Activated CD8-positive, alpha-beta memory T cell treated with anti-CD3 and anti-CD28 coated beads for 4 hours (primary cell): Measurements from ENCODE around the gene CPVL.

Experiments used
- DNase-seq, 2 donors: peaks; one replicate each; pipeline ENCODE4 v3.0.0-alpha.2; 2020; ENCODE audit warnings: low read depth in 2 of 2

Gene CPVL

DNA sequence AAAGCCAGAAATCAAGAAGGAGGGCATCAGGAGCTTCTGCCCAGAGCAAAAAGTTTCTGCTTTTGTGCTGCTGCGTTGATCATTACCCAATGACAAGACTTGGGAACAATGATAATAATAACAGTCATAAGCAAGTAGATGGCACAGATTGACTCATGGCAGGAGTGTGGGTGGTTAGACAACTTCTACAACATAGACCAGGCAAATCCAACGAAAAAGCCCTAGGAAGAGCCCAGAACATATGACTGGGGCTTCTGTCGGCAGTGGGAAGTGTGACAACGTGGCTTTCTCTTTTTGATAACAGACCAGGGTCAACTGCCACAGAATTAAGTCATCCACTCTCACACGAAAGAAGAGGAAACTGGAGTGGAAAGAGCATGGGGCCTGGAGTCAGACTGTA, 102.8 kb downstream of the CPVL start:
- no peak for DNase-seq

- DNase-seq, result no peak
These were observed 103.5 kb downstream of the CPVL start for GRCh38 chr7:29042824-29043231.

- no peak for DNase-seq
These were observed 104.3 kb downstream of the CPVL start for GRCh38 chr7:29041991-29042390.

DNA sequence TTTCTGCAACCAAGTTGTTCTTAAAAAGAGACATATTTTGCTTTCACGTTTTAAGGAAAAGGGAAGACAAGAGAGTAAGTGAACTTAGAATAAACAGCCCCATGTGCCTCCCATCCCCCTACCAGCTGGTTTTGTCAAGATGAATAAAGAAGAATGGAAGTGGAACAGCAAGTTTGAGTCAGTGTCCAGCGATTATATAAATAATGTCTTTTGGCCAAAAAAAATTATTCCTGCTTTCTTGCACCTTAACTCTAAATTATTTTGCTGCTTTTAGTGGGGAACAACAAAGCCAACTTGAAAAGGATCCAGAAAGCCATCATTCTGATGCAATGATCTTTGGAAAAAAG, 105.8 kb downstream of the CPVL start:
- DNase-seq, result no peak

- no peak for DNase-seq
These were observed 106.3 kb downstream of the CPVL start for GRCh38 chr7:29039821-29040578.

GRCh38 chr7:29038463-29038862, 107.9 kb downstream of the CPVL start:
- no peak for DNase-seq

DNA sequence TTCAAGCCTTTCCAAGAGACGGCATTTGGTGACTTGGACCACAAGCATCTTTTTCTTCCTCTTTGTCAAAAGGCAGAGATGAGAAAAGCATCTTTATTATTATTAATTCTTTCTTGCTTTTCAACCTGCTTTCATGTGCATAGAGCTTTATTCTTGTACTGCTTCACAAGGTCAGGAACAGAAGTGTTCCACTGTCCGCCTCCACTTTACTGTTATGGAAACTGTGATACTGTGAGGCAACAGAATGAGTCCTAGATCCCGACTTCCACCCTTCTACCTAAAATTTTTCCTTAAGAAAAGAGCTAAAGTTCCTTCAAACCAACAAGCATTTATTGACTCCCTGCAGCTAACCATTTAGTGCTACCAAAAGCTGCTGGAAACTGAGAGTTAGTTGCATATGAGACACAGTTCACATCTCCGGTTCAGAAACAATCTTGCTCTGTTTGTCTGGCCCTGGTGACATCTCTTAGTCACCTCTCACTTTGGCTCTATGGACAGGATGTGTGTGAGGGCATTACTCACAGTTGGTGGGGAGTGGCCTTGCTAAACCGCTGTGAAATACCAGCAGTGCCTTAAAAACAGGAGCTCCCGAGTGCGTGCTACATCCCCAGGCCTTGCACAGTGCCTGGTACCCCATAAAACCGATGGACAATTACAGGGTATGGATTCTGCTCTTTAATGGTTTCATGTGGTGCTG, 111.1 kb downstream of the CPVL start:
- no peak for DNase-seq

GRCh38 chr7:29033584-29033983, 112.8 kb downstream of the CPVL start:
- DNase-seq, result no peak

DNA sequence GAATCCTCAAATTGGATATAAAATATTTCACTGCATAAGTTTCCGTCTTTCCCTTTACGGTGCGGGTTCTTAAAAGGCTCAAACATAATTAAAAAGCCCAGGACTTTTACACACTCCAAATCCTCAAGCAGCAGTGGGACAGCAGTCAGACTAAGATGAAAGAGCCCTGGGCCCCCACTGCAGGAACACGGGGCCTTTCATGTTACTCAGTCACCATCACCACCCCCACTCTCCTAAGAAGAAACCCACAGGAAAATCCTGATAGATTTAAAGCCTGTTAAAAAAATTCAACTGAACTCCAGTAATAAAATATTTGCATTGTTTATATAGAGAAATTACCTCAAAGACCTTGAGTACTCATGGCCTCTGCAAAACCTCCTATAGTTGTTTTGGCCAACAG, 114.2 kb downstream of the CPVL start:
- DNase-seq, result no peak

- DNase-seq, result no peak
These were observed 115.5 kb downstream of the CPVL start for GRCh38 chr7:29030781-29031275.

DNA sequence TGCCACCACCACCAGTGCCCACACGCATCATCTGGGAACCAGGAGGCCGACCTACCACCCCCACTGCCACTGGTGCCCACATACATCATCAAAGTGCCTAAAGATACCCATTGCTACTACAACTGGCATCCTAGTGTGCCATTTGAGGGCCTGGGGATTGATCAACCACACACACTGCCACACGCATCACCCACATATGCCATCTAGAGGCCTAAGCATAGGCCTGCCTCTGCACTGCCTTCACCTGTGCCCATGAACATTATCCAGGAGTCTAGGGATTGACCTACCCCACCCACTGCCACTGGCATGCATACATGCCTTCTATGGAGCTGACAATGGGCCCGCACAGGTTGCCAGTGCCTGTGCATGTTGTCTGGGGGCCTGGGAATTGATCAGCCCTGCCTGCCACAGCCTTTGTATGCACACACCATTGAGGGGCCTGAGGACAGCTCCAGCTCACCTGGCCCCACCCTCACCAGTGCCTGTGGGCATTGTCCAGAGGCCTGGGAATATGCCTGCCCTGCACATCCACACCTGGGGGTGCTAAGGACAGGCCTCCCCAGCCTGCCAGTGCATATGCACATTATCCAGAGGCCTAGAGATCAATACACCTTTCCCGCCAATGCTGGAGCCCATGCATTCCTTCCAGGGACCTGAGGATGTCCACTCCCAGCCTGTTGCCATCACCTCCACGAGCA, 123.9 kb downstream of the CPVL start:
- DNase-seq, result no peak

GRCh38 chr7:29019896-29020295, 126.4 kb downstream of the CPVL start:
- no peak for DNase-seq

- no peak for DNase-seq
These were observed 127.0 kb downstream of the CPVL start for GRCh38 chr7:29019387-29019786.

GRCh38 chr7:29017713-29018112, 128.6 kb downstream of the CPVL start:
- DNase-seq, result no peak

GRCh38 chr7:29014725-29015124, 131.6 kb downstream of the CPVL start:
- no peak for DNase-seq

DNA sequence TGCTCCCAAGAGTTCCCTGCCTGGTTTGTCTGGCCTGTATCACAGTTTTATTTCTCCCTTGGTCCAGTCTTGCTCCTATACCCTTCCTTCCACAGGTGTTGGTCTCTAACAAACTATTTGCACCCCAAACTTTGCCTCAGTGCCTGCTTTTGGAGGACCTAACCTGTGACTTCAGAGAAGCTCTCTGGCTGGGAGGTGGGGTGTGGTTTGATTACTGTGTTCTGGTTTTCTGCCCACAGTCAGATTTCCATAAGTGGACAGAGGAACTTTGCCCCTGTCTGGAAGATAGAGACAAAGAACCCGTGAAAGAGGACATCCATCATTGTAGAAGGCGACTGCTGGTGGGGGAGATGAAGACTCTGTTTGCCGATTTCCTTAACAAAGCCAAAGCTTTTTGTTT, 132.4 kb downstream of the CPVL start:
- DNase-seq, result no peak

- no peak for DNase-seq
These were observed 133.1 kb downstream of the CPVL start for GRCh38 chr7:29013082-29013695.

DNA sequence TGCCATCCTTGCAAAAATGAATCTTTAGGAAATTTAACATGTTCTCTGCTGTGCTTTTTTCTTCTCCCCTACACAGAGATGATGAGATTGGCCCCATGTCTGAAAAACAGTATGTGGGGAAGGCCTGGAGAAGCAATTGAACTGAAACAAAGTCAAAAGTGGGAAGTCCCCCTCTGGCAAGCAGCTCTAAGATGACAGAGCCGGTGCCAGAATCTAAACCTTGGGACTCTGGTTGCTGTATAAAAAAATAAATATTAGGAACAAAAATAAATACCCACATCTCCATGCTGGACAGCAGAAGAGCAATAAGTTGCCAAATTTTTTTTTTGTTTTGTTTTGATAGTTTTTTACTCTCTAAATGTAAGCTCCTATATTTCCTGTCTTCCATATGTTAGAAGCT, 136.4 kb downstream of the CPVL start:
- no peak for DNase-seq

DNA sequence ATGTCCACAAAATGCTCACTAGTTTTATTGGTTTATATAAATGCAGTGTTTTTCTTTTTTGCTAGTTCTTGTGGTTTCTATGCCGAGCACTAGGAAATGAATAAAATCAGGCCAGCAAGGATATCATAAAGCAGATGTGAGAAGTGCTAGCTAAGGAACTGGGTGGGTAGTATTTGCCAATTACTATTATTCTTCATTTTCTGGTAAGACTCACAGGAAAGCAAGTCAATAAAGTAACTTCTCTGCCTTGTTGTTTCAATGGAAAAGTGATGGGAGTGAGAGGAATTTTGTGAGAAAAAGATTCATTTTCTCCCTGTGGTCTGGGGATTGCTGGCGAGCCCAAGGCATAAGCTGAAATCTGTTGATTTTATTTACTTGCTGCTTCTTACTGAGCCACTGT, 137.7 kb downstream of the CPVL start:
- DNase-seq, result no peak

DNA sequence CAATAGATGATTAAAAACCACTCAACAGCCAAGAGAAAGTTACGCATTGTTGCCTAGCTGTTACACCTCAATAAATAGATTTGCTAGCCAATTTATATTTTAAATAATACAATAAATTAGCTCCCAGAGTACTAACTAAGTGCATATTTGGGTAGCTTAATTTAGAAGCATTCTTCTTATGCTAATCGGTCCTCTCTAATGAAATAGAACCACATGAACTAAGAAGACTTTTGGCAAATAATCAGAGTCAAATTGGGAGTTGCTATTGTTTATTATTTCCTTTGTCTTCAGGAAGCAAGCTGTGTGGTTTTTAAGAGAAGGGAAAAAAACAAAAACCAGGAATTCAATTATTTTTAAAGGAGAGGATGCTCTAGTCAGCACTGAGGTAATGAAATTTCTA, 139.2 kb downstream of the CPVL start:
- no peak for DNase-seq

- DNase-seq, result no peak
These were observed 140.5 kb downstream of the CPVL start for GRCh38 chr7:29005829-29006228.

DNA sequence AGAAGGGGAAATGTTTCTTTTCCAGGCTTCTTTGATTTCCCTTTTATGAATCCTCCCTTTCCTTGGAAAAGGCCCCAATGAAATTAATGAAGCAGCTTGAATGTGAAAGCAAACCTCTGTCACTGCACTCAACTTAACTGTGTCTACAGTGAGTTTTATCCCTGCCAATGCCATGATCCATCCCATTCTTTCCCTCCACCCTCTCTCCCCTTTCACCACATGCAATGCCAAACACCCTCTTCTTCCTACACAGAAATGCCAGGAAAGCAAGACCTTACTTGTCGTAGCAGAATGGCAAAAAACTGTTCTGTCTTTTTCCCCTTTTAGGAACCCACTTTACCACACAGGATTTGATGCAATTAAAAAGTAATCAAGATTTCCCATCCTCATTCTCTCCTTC, 140.9 kb downstream of the CPVL start:
- no peak for DNase-seq
